ENCODE results near the gene DYNC2LI1.

The DYNC2LI1 gene

GRCh38 chr2:43764086-43764705, 9.6 kb upstream of the DYNC2LI1 start:
- no peak for DNase-seq

DNA sequence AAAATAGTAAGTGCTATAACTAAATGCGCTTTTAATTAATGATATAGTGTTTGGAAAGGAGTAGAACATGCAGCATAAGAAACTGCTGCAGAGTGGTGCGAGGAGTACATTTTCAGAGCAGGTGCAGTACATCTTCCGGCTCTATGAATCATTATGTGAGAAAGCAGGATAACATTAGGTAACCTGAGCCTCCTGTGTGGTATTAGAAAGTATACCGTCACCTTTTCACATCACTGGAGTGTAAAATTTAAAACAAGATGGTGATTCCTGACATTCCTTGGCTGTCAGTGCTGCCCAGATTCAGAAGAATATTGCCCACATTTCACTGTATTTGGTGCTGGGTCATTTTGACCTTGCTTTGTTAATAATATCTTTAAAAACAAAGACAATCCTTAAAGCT, 7.8 kb upstream of the DYNC2LI1 start:
- DNase-seq = peak; percentile 57

DNA sequence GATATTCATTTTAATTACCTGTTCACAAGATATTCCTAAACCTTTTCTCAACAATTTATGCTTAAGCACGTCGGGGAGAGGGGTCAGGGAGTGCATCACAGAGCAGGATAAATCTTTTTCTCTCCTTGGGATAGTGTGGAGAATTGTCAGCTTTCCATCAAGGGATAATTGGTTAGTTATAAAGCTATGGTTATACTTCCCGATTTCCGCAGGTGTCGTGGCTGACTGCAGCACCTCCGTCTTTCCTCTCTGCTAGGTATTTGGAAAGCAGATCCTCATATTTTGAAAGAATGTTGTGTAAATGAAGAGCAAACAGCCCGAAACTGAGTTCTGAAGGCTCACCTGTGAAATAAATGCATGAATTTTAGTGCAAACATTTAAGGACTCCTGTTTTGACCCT, 778 bp downstream of the DYNC2LI1 start:
- DNase-seq = peak; percentile 33

DNA sequence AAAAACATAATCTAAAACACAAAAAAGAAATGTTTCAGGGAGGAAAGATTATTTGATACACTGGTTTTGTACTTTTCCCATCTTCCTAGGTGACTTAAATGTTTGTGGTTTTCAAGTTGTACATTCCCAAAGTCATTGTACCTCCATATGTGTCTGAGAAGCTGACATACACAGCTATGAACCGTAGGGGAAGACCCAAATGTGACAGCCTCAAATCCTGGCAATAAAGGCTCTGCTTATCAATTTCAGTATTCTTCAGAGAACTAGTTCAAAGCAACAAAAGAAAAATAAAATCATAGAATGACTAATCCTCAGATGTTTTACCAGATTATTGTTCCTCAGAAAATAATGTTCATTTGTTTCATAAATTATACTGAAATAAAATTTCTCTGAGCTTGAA, 2.5 kb downstream of the DYNC2LI1 start:
- DNase-seq = no peak

DNA sequence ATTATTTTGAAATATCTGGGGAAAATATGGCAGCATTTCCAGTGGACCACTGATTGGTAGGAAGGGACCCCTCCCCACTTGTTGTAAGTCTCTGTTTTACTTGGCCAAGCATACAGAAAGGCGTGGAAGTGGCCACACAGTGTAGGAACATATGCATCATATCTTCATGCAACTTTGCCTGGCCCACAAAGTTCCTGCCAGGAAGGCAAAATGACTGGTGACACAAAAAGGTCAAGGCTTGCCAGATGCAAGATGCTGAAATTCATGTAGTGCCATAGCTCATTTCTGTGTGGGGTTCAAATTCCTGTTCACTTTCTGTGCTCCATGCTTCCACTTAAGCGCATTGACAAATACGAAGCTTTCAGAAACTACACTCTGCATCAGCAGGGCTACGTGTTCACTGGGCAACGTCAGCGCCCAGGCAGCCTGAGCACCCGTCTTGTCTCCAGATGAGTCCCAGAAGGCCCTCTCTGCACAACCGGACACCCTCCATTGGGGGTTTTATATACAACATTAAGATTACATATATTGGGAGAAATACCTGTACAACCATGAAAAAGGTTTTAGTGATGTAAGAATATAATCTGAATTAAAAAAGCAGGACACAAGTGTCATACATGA, 3.6 kb downstream of the DYNC2LI1 start:
- DNase-seq = no peak

GRCh38 chr2:43778233-43778632, 4.4 kb downstream of the DYNC2LI1 start:
- DNase-seq = no peak

DNA sequence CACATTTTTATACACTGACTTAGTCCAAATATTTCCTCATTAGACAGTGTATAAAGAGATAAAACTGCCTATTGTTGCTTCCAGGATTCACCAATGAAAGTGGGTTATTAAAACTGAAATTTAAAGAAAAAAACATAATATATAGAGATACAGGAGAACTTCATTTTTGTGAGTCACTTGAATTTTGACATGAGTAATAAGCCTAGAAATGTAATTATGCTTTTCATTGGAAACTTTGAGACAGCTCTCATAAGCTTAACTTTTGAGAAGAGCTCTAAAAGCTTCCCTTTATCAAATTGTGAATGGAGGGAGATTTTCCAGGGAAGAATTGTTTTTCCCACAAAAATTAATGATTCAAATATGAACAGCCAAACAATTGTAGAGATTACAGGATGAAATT, 14.1 kb downstream of the DYNC2LI1 start:
- DNase-seq = no peak

DNA sequence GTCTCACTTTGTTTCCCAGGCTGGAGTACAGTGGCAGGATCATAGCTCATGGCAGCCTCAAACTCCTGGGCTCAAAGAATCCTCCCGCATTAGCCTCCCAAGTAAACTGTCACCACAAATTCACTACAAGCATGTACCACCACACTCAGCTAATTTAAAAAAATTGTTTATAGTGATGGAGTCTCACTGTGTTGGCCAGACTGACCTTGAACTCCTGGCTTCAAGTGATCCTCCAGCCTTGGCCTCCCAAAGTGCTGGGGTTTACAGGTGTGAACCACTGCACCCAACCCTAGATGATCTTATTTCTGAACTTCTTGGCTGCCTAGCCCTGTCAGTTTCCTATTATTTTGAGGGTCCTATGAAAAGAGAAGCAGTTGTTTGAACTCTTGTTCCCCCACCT, 14.8 kb downstream of the DYNC2LI1 start:
- no peak for DNase-seq

DNA sequence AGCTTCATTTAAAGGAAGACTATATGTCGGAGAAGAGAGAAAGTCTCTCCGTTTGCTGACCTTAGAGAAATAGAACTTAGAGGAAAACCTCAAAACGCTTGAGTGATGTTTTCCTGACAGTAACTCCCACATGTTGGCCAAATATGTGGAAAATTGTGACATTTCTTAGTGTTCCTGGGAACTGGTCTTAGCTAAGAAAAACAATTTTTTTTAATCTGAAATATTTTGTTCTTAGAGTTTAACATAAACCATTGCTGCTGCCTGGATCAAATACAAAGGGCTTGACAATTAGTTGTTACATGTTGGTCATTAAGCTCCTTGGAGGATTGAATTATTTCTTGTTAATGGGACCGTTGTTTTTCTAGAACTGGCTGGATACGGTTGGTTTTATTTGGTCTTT, 16.3 kb downstream of the DYNC2LI1 start:
- DNase-seq = no peak

GRCh38 chr2:43791035-43791765, 17.4 kb downstream of the DYNC2LI1 start:
- no peak for DNase-seq

- no peak for DNase-seq
Observed at GRCh38 chr2:43792653-43793052, 18.8 kb downstream of the DYNC2LI1 start.

DNA sequence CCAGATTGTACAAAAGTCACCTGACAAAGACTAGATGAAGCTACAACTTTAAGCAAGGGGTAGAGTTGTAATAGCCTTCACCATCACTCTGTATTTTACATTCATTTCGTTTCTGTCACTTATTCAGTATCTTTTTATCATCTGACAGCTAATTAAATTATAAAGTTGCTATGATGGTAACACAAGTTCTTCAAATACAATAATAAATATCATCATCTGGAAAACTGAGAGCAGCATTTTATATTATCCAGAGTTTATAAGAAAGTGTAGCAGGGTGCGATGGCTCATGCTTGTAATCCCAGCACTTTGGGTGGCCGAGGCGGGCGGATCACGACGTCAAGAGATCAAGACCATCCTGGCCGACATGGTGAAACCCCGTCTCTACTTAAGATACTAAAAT, 21.1 kb downstream of the DYNC2LI1 start:
- DNase-seq = no peak

GRCh38 chr2:43796206-43796605, 22.4 kb downstream of the DYNC2LI1 start:
- no peak for DNase-seq

GRCh38 chr2:43798300-43798699, 24.5 kb downstream of the DYNC2LI1 start:
- peak; percentile 12 for DNase-seq

DNA sequence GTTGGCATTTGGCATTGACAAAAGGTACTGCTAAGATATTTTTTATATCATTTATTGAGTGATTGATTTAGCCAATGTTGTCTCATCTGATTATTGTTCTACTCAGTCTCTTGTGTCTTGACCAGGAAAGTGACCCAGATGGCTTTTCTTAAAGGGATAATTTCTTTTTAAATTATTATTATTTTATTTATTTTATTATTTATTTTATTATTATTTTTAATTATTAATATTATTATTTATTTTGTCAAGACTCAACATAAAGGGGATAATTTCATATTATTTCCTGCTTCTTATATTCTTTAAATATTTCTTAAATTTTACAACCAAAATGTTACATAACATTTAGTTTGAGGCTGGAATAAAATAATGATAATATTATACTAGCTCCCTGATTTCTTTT, 27.1 kb downstream of the DYNC2LI1 start:
- no peak for DNase-seq

- DNase-seq = no peak
Observed at GRCh38 chr2:43802135-43802534, 28.3 kb downstream of the DYNC2LI1 start.

GRCh38 chr2:43803113-43803512, 29.3 kb downstream of the DYNC2LI1 start:
- no peak for DNase-seq

DNA sequence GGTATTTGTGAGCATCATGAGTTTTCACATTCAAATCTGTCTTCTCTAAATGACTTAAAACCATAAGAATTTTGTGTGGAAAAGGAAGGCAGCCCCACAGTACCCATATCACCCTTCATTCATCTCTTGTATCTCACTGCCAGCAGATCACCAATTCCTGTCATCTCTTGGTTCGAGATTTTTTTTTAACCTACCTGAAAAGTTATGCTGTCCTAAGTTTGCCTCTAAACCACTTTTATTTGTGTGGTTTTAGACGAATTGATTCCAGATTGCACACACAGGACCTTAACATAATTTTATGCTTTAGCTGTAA, 32.8 kb downstream of the DYNC2LI1 start:
- DNase-seq = no peak

GRCh38 chr2:43810452-43810851, 36.6 kb downstream of the DYNC2LI1 start:
- no peak for DNase-seq

GRCh38 chr2:43810888-43811287, 37.0 kb downstream of the DYNC2LI1 start:
- DNase-seq = no peak

- DNase-seq = no peak
Observed at GRCh38 chr2:43812006-43812405, 38.2 kb downstream of the DYNC2LI1 start.

- no peak for DNase-seq
Observed at GRCh38 chr2:43812947-43813346, 39.1 kb downstream of the DYNC2LI1 start.

DNA sequence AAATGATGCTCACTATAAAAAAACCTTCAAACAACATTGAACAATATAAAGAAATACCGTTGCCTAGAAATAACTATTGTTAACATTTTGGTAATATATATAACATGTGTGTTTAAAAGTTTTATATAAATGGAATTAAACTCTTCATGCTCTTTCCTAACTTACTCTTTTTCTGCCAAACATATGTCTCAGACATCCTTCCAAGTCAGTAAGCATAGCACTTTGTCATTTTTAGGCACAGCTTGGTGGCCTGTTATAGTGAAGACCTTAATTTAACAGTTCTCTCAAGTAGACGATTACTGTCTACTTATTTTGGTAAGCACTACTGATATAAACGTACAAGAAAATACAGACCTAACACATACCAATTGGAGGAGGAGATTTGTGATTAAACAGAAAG, 40.9 kb downstream of the DYNC2LI1 start:
- DNase-seq = no peak

DNA sequence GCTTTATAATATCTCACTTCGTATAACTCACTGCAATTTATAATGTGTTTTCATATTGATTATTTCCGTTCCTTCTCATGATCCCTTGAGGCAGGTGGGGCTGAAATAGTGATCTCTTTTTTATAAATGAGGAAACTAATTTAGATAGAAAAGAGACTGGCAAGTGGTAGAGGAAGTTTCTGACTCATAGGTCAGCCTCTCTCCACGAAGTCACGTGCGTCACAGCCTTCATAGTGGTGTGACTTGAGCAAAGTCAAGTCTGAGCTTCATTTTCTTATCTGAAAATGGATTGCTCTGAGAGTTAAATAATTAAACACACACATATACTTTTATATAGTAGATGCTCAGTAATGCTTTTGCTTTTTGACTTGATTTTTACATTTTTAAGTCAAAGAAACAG, 44.9 kb downstream of the DYNC2LI1 start:
- no peak for DNase-seq

Data from NCI-H146 (cell line).